Fibroblast of lung (primary cell): ENCODE measurements around the gene MCCC2. TPM values are rescaled to one million over a fixed set of nuclear protein-coding genes. Genes with fewer than 3 reads are reported as not detected.

Experiments used
- DNase-seq, 2 donors: peaks; one replicate each; pipeline versions ENCODE4 v3.0.0 to v3.0.0-alpha.2; 2010; ENCODE audit warnings: low read depth in 2 of 2
- H2AFZ ChIP-seq: 2 replicates; pipeline ENCODE4 v1.5.1; 2012; ENCODE audit warnings: low read length, control low read depth, inconsistent platforms
- H3K27ac ChIP-seq: 2 replicates; pipeline ENCODE4 v1.5.1; 2011; ENCODE audit warnings: low read length, control low read depth; ENCODE audit not compliant: insufficient read depth
- H3K27me3 ChIP-seq: 2 replicates; pipeline ENCODE4 v1.5.1; 2011; ENCODE audit warnings: mild to moderate bottlenecking, low read length; ENCODE audit not compliant: control insufficient read depth, insufficient read depth
- H3K36me3 ChIP-seq: 2 replicates; pipeline ENCODE4 v1.5.1; 2011; ENCODE audit warnings: low read length; ENCODE audit not compliant: control insufficient read depth, insufficient read depth
- H3K4me1 ChIP-seq: 2 replicates; pipeline ENCODE4 v1.5.1; 2011; ENCODE audit warnings: low read length; ENCODE audit not compliant: control insufficient read depth, insufficient read depth; ENCODE audit errors: extremely low read depth
- H3K4me2 ChIP-seq: 2 replicates; pipeline ENCODE4 v1.5.1; 2011; ENCODE audit warnings: low read length, control low read depth; ENCODE audit not compliant: insufficient read depth; ENCODE audit errors: extremely low read depth
- H3K4me3 ChIP-seq, 4 experiments: fragments of 200-600 bp in 1 of 4; sonication (generic) in 1 of 4; replicated peaks in 1 of 4; 2 replicates each; pipeline ENCODE4 v1.5.1; 2011 to 2016; ENCODE audit warnings: low read length in 4 of 4, low read depth in 3 of 4, mild to moderate bottlenecking in 3 of 4, control low read depth in 2 of 4, inconsistent platforms in 1 of 4, mixed read lengths in 1 of 4; ENCODE audit not compliant: insufficient read depth in 1 of 4; ENCODE audit errors: control extremely low read depth in 1 of 4
- H3K79me2 ChIP-seq: 2 replicates; pipeline ENCODE4 v1.5.1; 2012; ENCODE audit warnings: mild to moderate bottlenecking, low read length, inconsistent platforms; ENCODE audit not compliant: control insufficient read depth, insufficient read depth
- H3K9ac ChIP-seq: 2 replicates; pipeline ENCODE4 v1.5.1; 2011; ENCODE audit warnings: mild to moderate bottlenecking, low read length, control low read depth; ENCODE audit not compliant: insufficient read depth
- H3K9me3 ChIP-seq: 2 replicates; pipeline ENCODE4 v1.5.1; 2012; ENCODE audit warnings: low read depth, low read length; ENCODE audit not compliant: control insufficient read depth, insufficient read depth
- H4K20me1 ChIP-seq: 2 replicates; pipeline ENCODE4 v1.5.1; 2011; ENCODE audit warnings: low read length; ENCODE audit not compliant: control insufficient read depth, insufficient read depth; ENCODE audit errors: extremely low read depth
- CTCF ChIP-seq, 2 donors: IDR thresholded peaks in 1 of 2; conservative IDR thresholded peaks in 1 of 2; 1 replicate in 1 of 2; 2 replicates in 1 of 2; pipeline ENCODE4 v1.5.1; 2011 to 2012; ENCODE audit warnings: low read length in 2 of 2, control low read depth in 1 of 2, inconsistent platforms in 1 of 2, low read depth in 1 of 2, mild to moderate bottlenecking in 1 of 2
- EZH2 ChIP-seq: IDR thresholded peaks from 2 replicates; pipeline ENCODE4 v1.5.1; 2012; ENCODE audit warnings: low read length, control low read depth, mild to moderate bottlenecking; ENCODE audit errors: missing control alignments
- polyA plus RNA-seq, 2 donors: library from polyadenylated mRNA; depleted of rRNA in 1 of 2; stranded (reverse) in 1 of 2; unstranded in 1 of 2; fragments of >200 nt; gene quantifications; 2 replicates each; pipeline ENCODE4 v1.2.1, GENCODE V29; 2011 to 2012; ENCODE audit warnings: missing spikeins in 1 of 2
- total RNA-seq: library from RNA; depleted of rRNA; stranded (reverse); fragments of >200 nt; gene quantifications from 2 replicates; pipeline ENCODE4 v1.2.1, GENCODE V29; 2014

The MCCC2 gene
- total and polyA plus RNA-seq, 2 donors (not counting 1 experiment from before 2014, with no cell fraction given) = 16.2 to 25.6 TPM

GRCh38 chr5:71651579-71651978, 64.4 kb downstream of the MCCC2 start:
- DNase-seq = no peak
- TF ChIP-seq EZH2 (no peak), CTCF (conservative IDR thresholded peaks at IDR 0.05 in 1 of 2, IDR thresholded peaks at IDR 0.05 in 1 of 2; ENCODE audit: low read depth in 1 of 2, low read length in 2 of 2) (no peak)
- Histone ChIP-seq H3K9ac (no peak overlapping the region), H4K20me1 (no peaks in the 10 kb centered on the region), H3K27ac (no peak overlapping the region), H2AFZ (no peak overlapping the region), H3K4me3 (no peak overlapping the region), H3K36me3 (peaks cover 2% of the 10 kb centered on the region), H3K9me3 (no peaks in the 10 kb centered on the region), H3K4me1 (no peaks in the 10 kb centered on the region), H3K27me3 (no peaks in the 10 kb centered on the region), H3K4me2 (no peak overlapping the region), H3K79me2 (no peaks in the 10 kb centered on the region)

GRCh38 chr5:71652349-71652748, 65.2 kb downstream of the MCCC2 start:
- Histone ChIP-seq H3K36me3 (peaks cover 2% of the 10 kb centered on the region), H3K9me3 (no peaks in the 10 kb centered on the region), H3K4me2 (no peak overlapping the region), H4K20me1 (no peaks in the 10 kb centered on the region), H3K4me1 (no peaks in the 10 kb centered on the region), H3K27ac (no peak overlapping the region), H2AFZ (no peak overlapping the region), H3K9ac (no peak overlapping the region), H3K27me3 (no peaks in the 10 kb centered on the region), H3K4me3 (no peak overlapping the region), H3K79me2 (no peaks in the 10 kb centered on the region)
- no peak for DNase-seq
- no peak for TF ChIP-seq EZH2
- no peak for TF ChIP-seq CTCF (conservative IDR thresholded peaks at IDR 0.05 in 1 of 2, IDR thresholded peaks at IDR 0.05 in 1 of 2; ENCODE audit: low read depth in 1 of 2, low read length in 2 of 2)

GRCh38 chr5:71652803-71653543, 65.8 kb downstream of the MCCC2 start:
- no peaks in the 10 kb centered on the region for H3K9me3 ChIP-seq
- H3K36me3 ChIP-seq = peaks cover 1% of the 10 kb centered on the region
- H3K79me2 ChIP-seq = no peaks in the 10 kb centered on the region
- no peak overlapping the region for H2AFZ ChIP-seq
- TF ChIP-seq CTCF (conservative IDR thresholded peaks at IDR 0.05 in 1 of 2, IDR thresholded peaks at IDR 0.05 in 1 of 2; ENCODE audit: low read depth in 1 of 2, low read length in 2 of 2) = no peak
- no peak for TF ChIP-seq EZH2
- no peak overlapping the region for H3K27ac ChIP-seq
- H3K4me1 ChIP-seq = no peaks in the 10 kb centered on the region
- peak in 1 of 2 donors; percentile 66 for DNase-seq
- H3K4me3 ChIP-seq = no peak overlapping the region
- no peaks in the 10 kb centered on the region for H4K20me1 ChIP-seq
- no peaks in the 10 kb centered on the region for H3K27me3 ChIP-seq
- H3K9ac ChIP-seq = no peak overlapping the region
- no peak overlapping the region for H3K4me2 ChIP-seq
